Colonic mucosa (tissue), 4 donors: Measurements from ENCODE around the gene SERINC5. TPM values are rescaled to one million over a fixed set of nuclear protein-coding genes. Genes with fewer than 3 reads are reported as not detected.

Source experiments
- DNase-seq: peaks from one replicate; pipeline ENCODE4 v3.0.0-alpha.2; 2020
- H3K27ac ChIP-seq: fragments of 200-600 bp; one replicate; pipeline ENCODE4 v1.8.0; 2021
- H3K27me3 ChIP-seq: fragments of 200-600 bp; one replicate; pipeline ENCODE4 v1.8.0; 2021
- H3K36me3 ChIP-seq: fragments of 200-600 bp; one replicate; pipeline ENCODE4 v1.8.0; 2021
- H3K4me1 ChIP-seq: fragments of 200-600 bp; one replicate; pipeline ENCODE4 v1.8.0; 2021; ENCODE audit warnings: mild to moderate bottlenecking
- H3K4me3 ChIP-seq: fragments of 200-600 bp; one replicate; pipeline ENCODE4 v1.8.0; 2021
- H3K9ac ChIP-seq, 2 donors: one replicate each; pipeline ENCODE4 v1.7.0; 2013; ENCODE audit warnings: control low read depth in 2 of 2, low read depth in 2 of 2, low read length in 2 of 2
- H3K9me3 ChIP-seq: fragments of 200-600 bp; one replicate; pipeline ENCODE4 v1.8.0; 2021
- intact Hi-C: fragments of 100-400 bp; cut with DNase I; formaldehyde crosslinking; loops from one replicate; pipeline ENCODE4 v1.14.1; 2022
- total RNA-seq, 2 donors: library from RNA; stranded (reverse); fragmentation: NEBNext Ultra II Directional in 1 of 2; extraction: Animal tissue kit (Norgen Biotek cat#: 25700) in 1 of 2; gene quantifications; one replicate each; pipeline ENCODE4 v1.2.1, GENCODE V29; 2021
- TF ChIP-seq, protein P1 (sequence below): fragments of 200-600 bp; IDR thresholded peaks from one replicate; pipeline ENCODE4 v1.8.0; 2022; ENCODE audit warnings: antibody characterized with exemption, mild to moderate bottlenecking
- donor health status: healthy.
- donor health status: DM: no; HTN: no; CAD: no.
- donor health status: DM: no; HTN: no; CAD: no.

Gene SERINC5
- total RNA-seq, 2 donors from 2014 or later, result 138 to 141 TPM

- TF ChIP-seq, protein P1, sequence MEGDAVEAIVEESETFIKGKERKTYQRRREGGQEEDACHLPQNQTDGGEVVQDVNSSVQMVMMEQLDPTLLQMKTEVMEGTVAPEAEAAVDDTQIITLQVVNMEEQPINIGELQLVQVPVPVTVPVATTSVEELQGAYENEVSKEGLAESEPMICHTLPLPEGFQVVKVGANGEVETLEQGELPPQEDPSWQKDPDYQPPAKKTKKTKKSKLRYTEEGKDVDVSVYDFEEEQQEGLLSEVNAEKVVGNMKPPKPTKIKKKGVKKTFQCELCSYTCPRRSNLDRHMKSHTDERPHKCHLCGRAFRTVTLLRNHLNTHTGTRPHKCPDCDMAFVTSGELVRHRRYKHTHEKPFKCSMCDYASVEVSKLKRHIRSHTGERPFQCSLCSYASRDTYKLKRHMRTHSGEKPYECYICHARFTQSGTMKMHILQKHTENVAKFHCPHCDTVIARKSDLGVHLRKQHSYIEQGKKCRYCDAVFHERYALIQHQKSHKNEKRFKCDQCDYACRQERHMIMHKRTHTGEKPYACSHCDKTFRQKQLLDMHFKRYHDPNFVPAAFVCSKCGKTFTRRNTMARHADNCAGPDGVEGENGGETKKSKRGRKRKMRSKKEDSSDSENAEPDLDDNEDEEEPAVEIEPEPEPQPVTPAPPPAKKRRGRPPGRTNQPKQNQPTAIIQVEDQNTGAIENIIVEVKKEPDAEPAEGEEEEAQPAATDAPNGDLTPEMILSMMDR, result no peak
- no peaks in the 10 kb centered on the region for H3K4me1 ChIP-seq
- DNase-seq, result no peak
- no peak overlapping the region for H3K9ac ChIP-seq
- H3K4me3 ChIP-seq, result no peak overlapping the region
- H3K27ac ChIP-seq, result no peak overlapping the region
- no peaks in the 10 kb centered on the region for H3K27me3 ChIP-seq
- H3K9me3 ChIP-seq, result no peaks in the 10 kb centered on the region
- intact Hi-C loops, result no loop called here
- no peaks in the 10 kb centered on the region for H3K36me3 ChIP-seq
These were observed 128.7 kb downstream of the SERINC5 start for GRCh38 chr5:80127116-80127552.

- Histone ChIP-seq H3K9ac (no peak overlapping the region), H3K27me3 (no peaks in the 10 kb centered on the region), H3K4me3 (no peak overlapping the region), H3K27ac (no peak overlapping the region), H3K36me3 (no peaks in the 10 kb centered on the region), H3K4me1 (no peaks in the 10 kb centered on the region), H3K9me3 (no peaks in the 10 kb centered on the region)
- no peak for DNase-seq
- TF ChIP-seq, protein P1, result no peak
- intact Hi-C loops, result no loop called here
These were observed 129.8 kb downstream of the SERINC5 start for GRCh38 chr5:80125962-80126480.

GRCh38 chr5:80125022-80125961 lies 130.6 kb downstream of the SERINC5 start:
- no peak for DNase-seq
- Histone ChIP-seq H3K27me3 (no peaks in the 10 kb centered on the region), H3K27ac (no peak overlapping the region), H3K4me1 (no peaks in the 10 kb centered on the region), H3K9ac (no peak overlapping the region), H3K9me3 (no peaks in the 10 kb centered on the region), H3K36me3 (no peaks in the 10 kb centered on the region), H3K4me3 (no peak overlapping the region)
- TF ChIP-seq, protein P1, result no peak
- intact Hi-C loops, result no loop called here

DNA sequence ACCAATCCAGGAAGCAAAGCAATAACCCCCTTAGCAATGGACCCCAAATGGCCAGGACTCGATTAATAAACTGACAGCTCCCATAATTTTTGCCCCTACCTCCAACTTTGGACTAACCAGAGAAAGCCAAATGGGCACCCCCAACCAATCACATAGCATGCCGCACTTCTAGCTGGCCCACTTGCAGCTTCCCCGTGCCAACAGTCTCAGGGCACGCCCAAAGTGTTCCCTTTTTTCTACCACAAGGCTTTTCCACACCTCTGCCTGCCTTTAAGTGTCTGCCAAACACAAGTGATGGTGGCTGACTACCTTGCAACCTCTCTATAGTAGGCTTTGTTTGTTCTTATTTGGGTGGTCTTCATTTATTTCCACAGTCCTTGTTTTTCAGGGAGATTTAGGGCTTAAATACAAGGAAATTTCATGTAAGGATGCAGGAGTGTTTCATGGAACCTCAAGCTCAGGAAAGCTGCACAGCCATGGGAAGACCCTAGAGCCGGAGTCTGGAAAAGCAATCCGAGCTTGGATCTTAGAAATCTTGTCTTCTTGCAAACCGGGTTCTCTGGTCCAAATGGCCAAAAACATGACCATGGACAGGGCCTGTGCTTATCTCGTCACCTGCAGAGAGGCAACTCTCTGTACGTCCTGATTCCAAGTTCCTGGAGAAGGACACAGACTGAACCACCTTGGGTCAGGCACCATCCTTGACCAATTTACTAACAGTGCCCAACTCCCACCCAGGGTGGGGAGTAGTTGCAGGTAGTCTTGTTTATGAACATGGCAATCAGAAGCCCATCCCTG lies 131.5 kb downstream of the SERINC5 start:
- DNase-seq, result no peak
- Histone ChIP-seq H3K36me3 (no peaks in the 10 kb centered on the region), H3K9ac (no peak overlapping the region), H3K9me3 (no peaks in the 10 kb centered on the region), H3K4me1 (no peaks in the 10 kb centered on the region), H3K27me3 (no peaks in the 10 kb centered on the region), H3K4me3 (no peak overlapping the region), H3K27ac (no peak overlapping the region)
- intact Hi-C loops, result no loop called here
- TF ChIP-seq, protein P1, result no peak

DNA sequence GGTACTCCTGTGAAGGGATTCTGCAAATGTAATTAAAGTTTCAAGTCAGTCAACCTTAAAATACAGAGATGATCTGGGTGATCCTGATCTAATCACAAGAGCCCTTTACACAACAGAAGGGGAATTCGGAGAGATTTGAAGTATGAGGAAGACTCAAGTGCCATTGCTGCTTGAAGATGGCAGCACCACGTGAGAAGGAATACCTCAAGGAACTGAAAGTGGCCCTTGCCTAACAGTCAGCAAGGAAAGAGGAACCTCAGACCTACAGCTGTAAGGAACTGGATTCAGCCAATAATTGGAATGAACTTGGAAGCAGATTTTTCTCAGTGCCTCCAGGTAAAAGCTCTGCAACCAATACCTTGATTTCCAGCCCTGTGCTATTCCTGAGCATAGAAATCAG lies 133.3 kb downstream of the SERINC5 start:
- intact Hi-C loops, result no loop called here
- H3K4me3 ChIP-seq, result no peak overlapping the region
- TF ChIP-seq, protein P1, result no peak
- no peak for DNase-seq
- H3K9me3 ChIP-seq, result no peaks in the 10 kb centered on the region
- no peaks in the 10 kb centered on the region for H3K36me3 ChIP-seq
- H3K4me1 ChIP-seq, result no peaks in the 10 kb centered on the region
- H3K27ac ChIP-seq, result no peak overlapping the region
- no peak overlapping the region for H3K9ac ChIP-seq
- no peaks in the 10 kb centered on the region for H3K27me3 ChIP-seq
